SK-N-SH (cell line): ENCODE data around the gene AMACR. TPM values are rescaled to one million over a fixed set of nuclear protein-coding genes. Genes with fewer than 3 reads are reported as not detected.

Experiments
- CTCF ChIA-PET: fragments of 300-600, 350-600 bp; formaldehyde crosslinking; extraction: SDS; loops from one replicate; lab custom pipeline; 2021; lab: Yijun Ruan, JAX
- POLR2A ChIA-PET: fragments of 350-600 bp; sonication (Branson Sonifier 250); formaldehyde crosslinking; extraction: SDS; loops from one replicate; lab custom pipeline; 2020; ENCODE audit warnings: antibody characterized with exemption, inconsistent platforms; lab: Yijun Ruan, JAX
- DNase-seq: peaks from one replicate; pipeline ENCODE4 v3.0.0; 2012
- H2AFZ ChIP-seq: fragments of 200-600 bp; sonication (generic); 2 replicates; pipeline ENCODE4 v1.8.1; 2016; ENCODE audit warnings: antibody characterized with exemption, mild to moderate bottlenecking, low read depth
- H3F3A ChIP-seq: fragments of 200-600 bp; sonication (generic); replicated peaks from 2 replicates; pipeline ENCODE3; 2016; ENCODE audit warnings: antibody characterized with exemption, mild to moderate bottlenecking; ENCODE audit not compliant: insufficient read depth
- H3K27ac ChIP-seq, 2 experiments: fragments of 200-500 bp in 1 of 2; fragments of 200-600 bp in 1 of 2; sonication (Bioruptor generic) in 1 of 2; sonication (generic), shearing (Covaris generic) in 1 of 2; 2 replicates each; pipeline versions ENCODE4 v1.5.1 to v1.6.1; 2014 to 2016; ENCODE audit warnings: low read depth in 2 of 2, inconsistent platforms in 1 of 2, low read length in 1 of 2, mild to moderate bottlenecking in 1 of 2, mixed read lengths in 1 of 2
- H3K27me3 ChIP-seq: fragments of 200-600 bp; sonication (generic), shearing (Covaris generic); 2 replicates; pipeline ENCODE4 v1.6.1; 2016; ENCODE audit warnings: mixed run types; ENCODE audit not compliant: insufficient read depth
- H3K36me3 ChIP-seq, 2 experiments: fragments of 200-500 bp in 1 of 2; fragments of 200-600 bp in 1 of 2; sonication (Bioruptor generic) in 1 of 2; sonication (generic) in 1 of 2; replicated peaks in 1 of 2; 2 replicates each; pipeline versions ENCODE3 to v1.5.1; 2014 to 2016; ENCODE audit warnings: low read length in 1 of 2, mild to moderate bottlenecking in 1 of 2; ENCODE audit not compliant: insufficient read depth in 2 of 2, control insufficient read depth in 1 of 2
- H3K4me1 ChIP-seq, 2 experiments: fragments of 200-500 bp in 1 of 2; fragments of 200-600 bp in 1 of 2; sonication (Bioruptor generic) in 1 of 2; sonication (generic), shearing (Covaris generic) in 1 of 2; 2 replicates each; pipeline versions ENCODE4 v1.5.1 to v1.6.1; 2014 to 2016; ENCODE audit warnings: low read depth in 1 of 2, low read length in 1 of 2, mixed run types in 1 of 2; ENCODE audit not compliant: insufficient read depth in 2 of 2, control insufficient read depth in 1 of 2
- H3K4me2 ChIP-seq: fragments of 200-600 bp; sonication (generic), shearing (Covaris generic); 2 replicates; pipeline ENCODE4 v1.6.1; 2017; ENCODE audit warnings: mixed run types
- H3K4me3 ChIP-seq, 2 experiments: fragments of 200-500 bp in 1 of 2; fragments of 200-600 bp in 1 of 2; sonication (Bioruptor generic) in 1 of 2; sonication (generic), shearing (Covaris generic) in 1 of 2; 2 replicates each; pipeline versions ENCODE4 v1.5.1 to v1.8.1; 2014 to 2016; ENCODE audit warnings: low read depth in 2 of 2, inconsistent platforms in 1 of 2, low read length in 1 of 2, mild to moderate bottlenecking in 1 of 2, mixed read lengths in 1 of 2, moderate library complexity in 1 of 2
- H3K79me2 ChIP-seq: fragments of 200-600 bp; sonication (generic); 2 replicates; pipeline ENCODE4 v1.8.1; 2017; ENCODE audit warnings: mild to moderate bottlenecking; ENCODE audit not compliant: insufficient read depth
- H3K9ac ChIP-seq: fragments of 200-600 bp; sonication (generic); 2 replicates; pipeline ENCODE4 v1.6.1; 2017; ENCODE audit warnings: mixed run types
- H3K9me2 ChIP-seq: fragments of 200-600 bp; sonication (generic); 2 replicates; pipeline ENCODE4 v1.6.1; 2017; ENCODE audit warnings: mixed run types
- H3K9me3 ChIP-seq: fragments of 200-600 bp; sonication (generic); 2 replicates; pipeline ENCODE4 v1.6.1; 2017; ENCODE audit warnings: mixed run types, mild to moderate bottlenecking, moderate library complexity
- H4K20me1 ChIP-seq: fragments of 200-600 bp; sonication (generic); 2 replicates; pipeline ENCODE4 v1.6.1; 2017; ENCODE audit warnings: mild to moderate bottlenecking, mixed run types; ENCODE audit not compliant: insufficient read depth
- ELF1 ChIP-seq: IDR thresholded peaks from 2 replicates; pipeline ENCODE4 v1.4.0; 2012
- EP300 ChIP-seq, 2 experiments: IDR thresholded peaks; 2 replicates each; pipeline versions ENCODE4 v1.4.0 to v1.6.1; 2012; ENCODE audit warnings: borderline replicate concordance in 1 of 2, low read depth in 1 of 2, low read length in 1 of 2
- EZH2phosphoT487 ChIP-seq: fragments of 200-600 bp; sonication (generic); IDR thresholded peaks from 2 replicates; pipeline ENCODE4 v1.6.1; 2017; ENCODE audit warnings: low read depth, mixed run types, mild to moderate bottlenecking, antibody characterized with exemption, moderate library complexity, borderline replicate concordance
- FOSL2 ChIP-seq: IDR thresholded peaks from 2 replicates; pipeline ENCODE4 v1.4.0; 2012; ENCODE audit warnings: low read depth, mild to moderate bottlenecking, moderate library complexity, borderline replicate concordance
- FOXJ3 ChIP-seq: sonication (generic); formaldehyde crosslinking; IDR thresholded peaks from 2 replicates; pipeline ENCODE4 v1.5.1; 2020; ENCODE audit warnings: mild to moderate bottlenecking, missing genetic modification reagents
- FOXM1 ChIP-seq: IDR thresholded peaks from 2 replicates; pipeline ENCODE4 v1.4.0; 2012; ENCODE audit warnings: low read depth, mild to moderate bottlenecking
- GABPA ChIP-seq: IDR thresholded peaks from 2 replicates; pipeline ENCODE4 v1.4.0; 2012; ENCODE audit warnings: low read depth, mild to moderate bottlenecking
- GATA2 ChIP-seq: sonication (generic); formaldehyde crosslinking; IDR thresholded peaks from 2 replicates; pipeline ENCODE4 v1.5.0; 2020; ENCODE audit warnings: mild to moderate bottlenecking, missing genetic modification reagents
- MXI1 ChIP-seq: IDR thresholded peaks from 2 replicates; pipeline ENCODE4 v1.6.1; 2012; ENCODE audit warnings: mild to moderate bottlenecking, low read depth, low read length, improper control_type of control experiment
- NRF1 ChIP-seq: IDR thresholded peaks from 2 replicates; pipeline ENCODE4 v1.6.1; 2012; ENCODE audit warnings: low read depth, mild to moderate bottlenecking, low read length
- RCOR1 ChIP-seq: fragments of 150-350 bp; IDR thresholded peaks from 2 replicates; pipeline ENCODE4 v1.6.1; 2017; ENCODE audit warnings: antibody characterized with exemption, low read length
- SIN3A ChIP-seq: IDR thresholded peaks from 2 replicates; pipeline ENCODE4 v1.6.1; 2012; ENCODE audit warnings: low read depth, mild to moderate bottlenecking, low read length, moderate library complexity, borderline replicate concordance
- SMC3 ChIP-seq: IDR thresholded peaks from 2 replicates; pipeline ENCODE4 v1.6.1; 2012; ENCODE audit warnings: low read depth, low read length, improper control_type of control experiment
- TAF1 ChIP-seq: IDR thresholded peaks from 2 replicates; pipeline ENCODE4 v1.6.1; 2012; ENCODE audit warnings: low read depth, mild to moderate bottlenecking, low read length, moderate library complexity, borderline replicate concordance
- TCF12 ChIP-seq: IDR thresholded peaks from 2 replicates; pipeline ENCODE4 v1.4.0; 2012
- USF1 ChIP-seq: IDR thresholded peaks from 2 replicates; pipeline ENCODE4 v1.4.0; 2012; ENCODE audit warnings: low read depth, borderline replicate concordance
- YY1 ChIP-seq: IDR thresholded peaks from 2 replicates; pipeline ENCODE4 v1.4.0; 2012; ENCODE audit warnings: low read depth, mild to moderate bottlenecking
- WGBS: methylation state at CpG from one replicate; pipeline ENCODE4 v1.1.6; 2017; ENCODE audit warnings: low lambda C conversion rate; 5-methylcytosine and 5-hydroxymethylcytosine counted together
- polyA plus RNA-seq, 3 experiments: library from polyadenylated mRNA; depleted of rRNA; stranded (reverse); fragments of >200 nt; gene quantifications; 2 replicates each; pipeline ENCODE4 v1.2.3, GENCODE V29; 2012
- TF ChIP-seq, protein P1 (sequence below): IDR thresholded peaks from 2 replicates; pipeline ENCODE4 v1.4.0; 2012; ENCODE audit warnings: low read depth, borderline replicate concordance
- TF ChIP-seq, protein P2 (sequence below): IDR thresholded peaks from 2 replicates; pipeline ENCODE4 v1.4.0; 2012; ENCODE audit warnings: low read depth

The AMACR gene
- polyA plus RNA-seq, 1 of the 3 experiments (the other 2 are of a cell fraction) = 11.8 TPM

- ChIA-PET POLR2A (no interaction called here), CTCF (interaction anchor here (0.6 to 1.7 kb wide), 4 partner anchors 11 to 488 kb away, joined by 3 to 5 read pairs (median 3); no protein-coding TSS in a partner anchor)
- no peak overlapping the region for H3K9ac ChIP-seq
- WGBS = 79% methylated on average over 8 of the region's 8 CpGs
- DNase-seq = no peak
- H3K9me2 ChIP-seq = no peaks in the 10 kb centered on the region
- no peaks in the 10 kb centered on the region for H3K4me1 ChIP-seq
- no peaks in the 10 kb centered on the region for H3K9me3 ChIP-seq
- TF ChIP-seq MXI1 (no peak), ELF1 (no peak), FOXM1 (no peak), FOXJ3 (CRISPR knock-in tag) (no peak), GATA2 (CRISPR knock-in tag) (no peak), EZH2phosphoT487 (no peak), TCF12 (no peak), TAF1 (no peak), GABPA (no peak), SIN3A (no peak), FOSL2 (no peak), YY1 (no peak), NRF1 (no peak), RCOR1 (no peak), EP300 (IDR thresholded peaks at IDR 0.05; ENCODE audit: borderline replicate concordance in 1 of 2, low read depth in 1 of 2, low read length in 1 of 2) (no peak), SMC3 (no peak), USF1 (no peak)
- TF ChIP-seq, protein P1, sequence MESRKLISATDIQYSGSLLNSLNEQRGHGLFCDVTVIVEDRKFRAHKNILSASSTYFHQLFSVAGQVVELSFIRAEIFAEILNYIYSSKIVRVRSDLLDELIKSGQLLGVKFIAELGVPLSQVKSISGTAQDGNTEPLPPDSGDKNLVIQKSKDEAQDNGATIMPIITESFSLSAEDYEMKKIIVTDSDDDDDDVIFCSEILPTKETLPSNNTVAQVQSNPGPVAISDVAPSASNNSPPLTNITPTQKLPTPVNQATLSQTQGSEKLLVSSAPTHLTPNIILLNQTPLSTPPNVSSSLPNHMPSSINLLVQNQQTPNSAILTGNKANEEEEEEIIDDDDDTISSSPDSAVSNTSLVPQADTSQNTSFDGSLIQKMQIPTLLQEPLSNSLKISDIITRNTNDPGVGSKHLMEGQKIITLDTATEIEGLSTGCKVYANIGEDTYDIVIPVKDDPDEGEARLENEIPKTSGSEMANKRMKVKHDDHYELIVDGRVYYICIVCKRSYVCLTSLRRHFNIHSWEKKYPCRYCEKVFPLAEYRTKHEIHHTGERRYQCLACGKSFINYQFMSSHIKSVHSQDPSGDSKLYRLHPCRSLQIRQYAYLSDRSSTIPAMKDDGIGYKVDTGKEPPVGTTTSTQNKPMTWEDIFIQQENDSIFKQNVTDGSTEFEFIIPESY = no peak
- TF ChIP-seq, protein P2, sequence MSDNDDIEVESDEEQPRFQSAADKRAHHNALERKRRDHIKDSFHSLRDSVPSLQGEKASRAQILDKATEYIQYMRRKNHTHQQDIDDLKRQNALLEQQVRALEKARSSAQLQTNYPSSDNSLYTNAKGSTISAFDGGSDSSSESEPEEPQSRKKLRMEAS = no peak
- no peak overlapping the region for H3K4me3 ChIP-seq
- H3K4me2 ChIP-seq = no peak overlapping the region
- H3K79me2 ChIP-seq = no peaks in the 10 kb centered on the region
- H3K27me3 ChIP-seq = no peaks in the 10 kb centered on the region
- H3K36me3 ChIP-seq = peaks cover 0 to 2% of the 10 kb centered on the region in 2 experiments
- H3K27ac ChIP-seq = no peak overlapping the region
- H4K20me1 ChIP-seq = no peaks in the 10 kb centered on the region
- H2AFZ ChIP-seq = no peak overlapping the region
- H3F3A ChIP-seq = peaks cover 11% of the 10 kb centered on the region
Measured at GRCh38 chr5:33981408-33982162, 26.3 kb downstream of the AMACR start.
